Kidney (tissue), 14 donors: ENCODE results near the gene SCART1. TPM values are rescaled to one million over a fixed set of nuclear protein-coding genes. Genes with fewer than 3 reads are reported as not detected.
"Not testable (repeated sequence)": the region's sequence is repeated elsewhere in the genome, so short reads cannot be mapped to it uniquely, and the experiment has no call there.

Experiments used
- DNase-seq, 5 donors: peaks; one replicate each; pipeline ENCODE4 v3.0.0-alpha.2; 2013 to 2020
- FAIRE-seq: peaks from 2 replicates; lab custom pipeline; 2012; peaks lifted over from hg19 to GRCh38; lab: Jason Lieb, UNC
- H3K27ac ChIP-seq, 2 donors: one replicate each; pipeline ENCODE4 v1.7.0; 2013; ENCODE audit warnings: low read depth in 2 of 2, low read length in 2 of 2, inconsistent platforms in 1 of 2
- H3K27me3 ChIP-seq: one replicate; pipeline ENCODE4 v1.7.1; 2013; ENCODE audit warnings: low read length, inconsistent platforms; ENCODE audit not compliant: control insufficient read depth, insufficient read depth
- H3K36me3 ChIP-seq, 3 donors: one replicate each; pipeline versions ENCODE4 v1.7.0 to v1.7.1; 2013; ENCODE audit warnings: low read length in 3 of 3, control low read depth in 1 of 3, inconsistent platforms in 1 of 3; ENCODE audit not compliant: insufficient read depth in 3 of 3, control insufficient read depth in 2 of 3
- H3K4me1 ChIP-seq, 3 donors: one replicate each; pipeline versions ENCODE4 v1.7.0 to v1.7.1; 2013; ENCODE audit warnings: low read length in 3 of 3, inconsistent platforms in 1 of 3, low read depth in 1 of 3; ENCODE audit not compliant: control insufficient read depth in 2 of 3, insufficient read depth in 2 of 3
- H3K4me3 ChIP-seq, 3 donors: one replicate each; pipeline versions ENCODE4 v1.7.0 to v1.8.1; 2013; ENCODE audit warnings: low read length in 3 of 3, control low read depth in 1 of 3, inconsistent platforms in 1 of 3
- H3K9ac ChIP-seq, 3 donors: one replicate each; pipeline versions ENCODE4 v1.7.0 to v1.7.1; 2013; ENCODE audit warnings: low read length in 3 of 3, control low read depth in 1 of 3, inconsistent platforms in 1 of 3
- H3K9me3 ChIP-seq, 3 donors: one replicate each; pipeline versions ENCODE4 v1.7.0 to v1.7.1; 2013; ENCODE audit warnings: low read length in 3 of 3, control low read depth in 1 of 3, inconsistent platforms in 1 of 3; ENCODE audit not compliant: control insufficient read depth in 2 of 3, insufficient read depth in 1 of 3
- intact Hi-C: fragments of 100-400 bp; cut with DNase I; formaldehyde crosslinking; loops from one replicate; pipeline ENCODE4 v1.11.1; 2022
- polyA plus RNA-seq: library from polyadenylated mRNA; stranded (reverse); fragments of 350-450 nt; fragmentation: Illumina TruSeq; extraction: RNeasy Lipid Tissue Mini Kit (QIAGEN cat#74804); gene quantifications from one replicate; pipeline ENCODE4 v1.2.3, GENCODE V29; 2014; ENCODE audit warnings: low read depth, low replicate concordance; ENCODE audit not compliant: insufficient read depth
- total RNA-seq: library from RNA; stranded (reverse); fragmentation: NEBNext Ultra II Directional; extraction: Animal tissue kit (Norgen Biotek cat#: 25700); gene quantifications from one replicate; pipeline ENCODE4 v1.2.1, GENCODE V29; 2021
- TF ChIP-seq, protein P1 (sequence below): IDR thresholded peaks from 3 replicates; pipeline ENCODE4 v1.5.1; 2012; ENCODE audit warnings: mild to moderate bottlenecking, moderate library complexity, borderline replicate concordance; ENCODE audit not compliant: insufficient read depth; ENCODE audit errors: extremely low read depth
- donor health status: control.
- donor health status: control.
- donor health status: control.
- donor health status: control.
- donor health status: control.
- donor health status: DM: yes; HTN: yes; CAD: no.
- donor health status: Normal renal cell carcinoma (clear cell type).

Gene SCART1
- total and polyA plus RNA-seq, 2 donors from 2014 or later, result 0.37 to 3.9 TPM

DNA sequence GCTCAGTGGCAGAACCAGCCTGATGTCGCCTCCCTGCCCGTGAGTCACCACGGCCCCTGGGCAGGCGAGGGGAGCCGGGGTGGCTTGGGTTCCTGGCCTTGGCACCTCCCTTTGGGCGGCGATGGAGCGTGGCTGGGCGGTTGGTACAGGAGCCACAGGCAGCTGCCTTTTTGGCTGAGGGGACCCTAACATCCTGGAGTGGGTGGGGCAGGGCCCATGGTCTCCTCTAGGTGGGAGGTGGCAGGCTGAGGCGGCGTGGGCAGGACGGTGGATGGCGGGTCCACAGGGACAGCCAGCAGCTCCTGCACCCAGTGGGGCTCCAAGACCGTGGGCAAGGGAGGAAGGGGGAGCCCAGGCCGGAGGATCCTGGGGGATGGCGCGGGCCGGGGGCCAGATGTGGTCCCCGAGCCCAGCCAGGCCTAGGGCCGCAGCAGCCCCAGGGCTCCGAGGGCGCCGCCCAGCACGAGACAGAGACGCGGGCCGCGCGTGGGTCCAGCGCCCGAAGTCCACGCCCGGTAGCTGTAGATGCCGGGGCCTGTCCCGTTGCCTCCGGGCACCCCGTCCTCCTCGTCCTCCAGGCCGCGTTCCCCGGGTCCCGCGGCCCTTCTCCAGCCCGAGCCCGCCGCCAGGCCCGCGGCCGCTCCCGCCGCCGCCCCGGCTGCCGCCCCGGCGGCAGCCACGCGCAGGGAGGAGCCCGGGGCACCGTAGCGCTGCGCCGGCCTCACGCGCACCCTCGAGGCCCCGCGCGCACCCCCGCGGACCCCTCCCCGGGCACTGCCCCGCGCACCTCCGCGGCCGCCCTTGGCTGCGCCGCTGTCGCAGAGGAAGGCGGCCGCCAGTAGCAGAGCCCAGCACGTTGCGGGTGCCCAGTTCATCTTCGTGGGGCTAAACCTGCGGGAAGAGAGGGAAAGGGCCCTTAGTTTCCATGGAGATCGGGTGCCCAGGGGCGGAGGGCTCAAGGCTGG, 30.7 kb upstream of the SCART1 start:
- Histone ChIP-seq H3K9ac (no peak overlapping the region), H3K27ac (no peak overlapping the region), H3K36me3 (peaks cover 0 to 5% (median 5%) of the 10 kb centered on the region in 3 donors), H3K4me3 (no peak overlapping the region), H3K4me1 (peaks cover 0 to 2% (median 0%) of the 10 kb centered on the region in 3 donors), H3K9me3 (no peaks in the 10 kb centered on the region), H3K27me3 (no peaks in the 10 kb centered on the region)
- intact Hi-C loops, result no loop called here
- DNase-seq (peak in 4 of 5 donors; percentile 15 to 79 (median 49)), FAIRE-seq (no peak)
- TF ChIP-seq, protein P1, sequence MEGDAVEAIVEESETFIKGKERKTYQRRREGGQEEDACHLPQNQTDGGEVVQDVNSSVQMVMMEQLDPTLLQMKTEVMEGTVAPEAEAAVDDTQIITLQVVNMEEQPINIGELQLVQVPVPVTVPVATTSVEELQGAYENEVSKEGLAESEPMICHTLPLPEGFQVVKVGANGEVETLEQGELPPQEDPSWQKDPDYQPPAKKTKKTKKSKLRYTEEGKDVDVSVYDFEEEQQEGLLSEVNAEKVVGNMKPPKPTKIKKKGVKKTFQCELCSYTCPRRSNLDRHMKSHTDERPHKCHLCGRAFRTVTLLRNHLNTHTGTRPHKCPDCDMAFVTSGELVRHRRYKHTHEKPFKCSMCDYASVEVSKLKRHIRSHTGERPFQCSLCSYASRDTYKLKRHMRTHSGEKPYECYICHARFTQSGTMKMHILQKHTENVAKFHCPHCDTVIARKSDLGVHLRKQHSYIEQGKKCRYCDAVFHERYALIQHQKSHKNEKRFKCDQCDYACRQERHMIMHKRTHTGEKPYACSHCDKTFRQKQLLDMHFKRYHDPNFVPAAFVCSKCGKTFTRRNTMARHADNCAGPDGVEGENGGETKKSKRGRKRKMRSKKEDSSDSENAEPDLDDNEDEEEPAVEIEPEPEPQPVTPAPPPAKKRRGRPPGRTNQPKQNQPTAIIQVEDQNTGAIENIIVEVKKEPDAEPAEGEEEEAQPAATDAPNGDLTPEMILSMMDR, result no peak

DNA sequence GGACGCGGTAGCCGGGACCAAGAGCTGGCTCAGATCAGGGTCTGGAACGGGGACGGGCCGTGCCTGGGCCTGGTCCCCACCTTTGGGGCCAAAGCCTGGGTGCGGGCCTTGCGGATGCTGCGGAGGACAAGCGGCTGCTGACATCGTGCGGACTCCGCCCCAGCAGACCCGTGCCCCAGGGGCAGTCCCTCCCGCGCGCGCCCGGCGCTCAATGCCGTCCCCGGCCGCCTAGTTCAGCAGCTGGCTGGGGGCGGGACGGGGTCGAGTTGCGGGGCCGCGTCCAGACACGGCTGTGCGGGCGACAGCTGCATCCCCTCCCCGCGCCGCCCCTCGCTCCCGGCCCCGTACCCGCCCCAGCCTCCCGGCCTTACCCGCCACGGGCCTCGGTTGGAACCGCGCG, 29.6 kb upstream of the SCART1 start:
- H3K9ac ChIP-seq, H3K9me3 ChIP-seq, H3K4me1 ChIP-seq, FAIRE-seq, H3K27me3 ChIP-seq, H3K4me3 ChIP-seq, H3K36me3 ChIP-seq, intact Hi-C loops, H3K27ac ChIP-seq: not testable (repeated sequence)
- DNase-seq, result peak in 1 of 5 donors; percentile 38

GRCh38 chr10:133424601-133425000, 29.1 kb upstream of the SCART1 start, which contains the start of gene SPRN:
Gene SPRN (minus strand): TSS chr10:133424625. CDS start chr10:133423681, 944 bp downstream.
- FAIRE-seq, intact Hi-C loops, H3K27me3 ChIP-seq: not testable (repeated sequence)

GRCh38 chr10:133429571-133429970, 24.2 kb upstream of the SCART1 start:
- H3K4me3 ChIP-seq, H3K27me3 ChIP-seq, H3K4me1 ChIP-seq, DNase-seq, FAIRE-seq, H3K9ac ChIP-seq, intact Hi-C loops, H3K9me3 ChIP-seq, H3K27ac ChIP-seq, H3K36me3 ChIP-seq: not testable (repeated sequence)

More at GRCh38 chr10:133424601-133425000, 29.1 kb upstream of the SCART1 start, which contains the start of gene SPRN:
- not testable (repeated sequence) for H3K27ac ChIP-seq, H3K36me3 ChIP-seq, DNase-seq, H3K4me1 ChIP-seq, H3K9me3 ChIP-seq, H3K4me3 ChIP-seq, H3K9ac ChIP-seq

DNA sequence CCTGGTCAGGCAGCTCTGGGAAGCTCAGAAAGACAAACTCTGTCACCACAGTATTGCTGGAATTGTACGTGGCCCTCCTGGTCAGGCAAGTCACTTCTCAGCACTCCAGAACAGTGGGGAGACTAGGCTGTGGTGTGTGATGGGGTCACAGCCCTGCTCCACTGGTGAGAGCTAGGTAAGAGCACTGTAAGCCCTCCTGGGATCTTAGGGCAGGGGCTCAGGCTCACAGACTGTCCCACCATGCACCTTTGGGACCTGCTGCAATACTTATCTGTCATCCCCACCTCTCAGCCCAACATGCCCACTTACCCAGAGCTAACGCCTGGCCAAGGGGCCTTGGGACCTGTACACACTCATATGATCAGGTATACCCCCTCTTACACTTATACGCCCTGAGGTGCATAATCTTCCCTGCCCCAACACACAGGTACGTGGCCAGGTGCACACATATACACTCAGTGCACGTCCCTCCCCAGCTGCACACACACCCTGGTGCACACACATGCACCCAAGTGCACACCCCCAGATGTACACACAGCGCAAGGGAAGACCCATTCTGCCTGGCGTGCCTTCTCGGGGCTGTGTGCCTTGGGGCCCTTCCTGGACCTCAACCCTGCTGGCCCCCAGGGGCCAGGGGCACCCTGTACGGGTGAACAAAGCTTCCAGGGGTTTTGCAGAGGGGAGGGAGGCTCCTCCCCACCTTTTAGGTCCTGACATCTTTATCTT, 21.7 kb upstream of the SCART1 start:
- H3K27ac ChIP-seq, H3K9ac ChIP-seq, H3K36me3 ChIP-seq, intact Hi-C loops, H3K4me3 ChIP-seq, H3K9me3 ChIP-seq, FAIRE-seq, H3K27me3 ChIP-seq, H3K4me1 ChIP-seq, DNase-seq: not testable (repeated sequence)

DNA sequence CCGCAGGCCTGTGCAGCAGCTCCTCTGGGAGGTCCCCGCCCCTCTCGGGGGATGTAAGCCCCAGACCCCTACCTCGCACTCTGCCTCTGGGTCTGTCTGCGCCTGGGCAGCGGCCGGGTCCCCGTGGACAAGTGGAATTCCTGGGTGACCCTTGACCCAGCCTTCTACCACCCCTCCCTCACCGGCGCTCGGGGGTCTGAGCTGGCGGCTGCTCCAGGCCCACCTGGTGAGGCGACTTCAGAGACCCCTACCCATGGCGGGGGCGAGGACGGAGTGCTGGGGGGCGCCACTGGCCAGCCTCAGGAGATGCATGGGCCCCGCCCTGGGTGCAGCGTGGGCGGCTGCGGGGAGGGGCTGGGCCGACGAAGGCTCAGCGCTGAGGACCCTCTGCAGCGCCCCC, 21.0 kb upstream of the SCART1 start:
- H3K27ac ChIP-seq, H3K4me1 ChIP-seq, H3K27me3 ChIP-seq, intact Hi-C loops, H3K4me3 ChIP-seq, DNase-seq, H3K9me3 ChIP-seq, H3K9ac ChIP-seq, FAIRE-seq, H3K36me3 ChIP-seq: not testable (repeated sequence)
